ENCODE measurements around the gene U2AF1.
"Not testable (repeated sequence)": the region's sequence is repeated elsewhere in the genome, so short reads cannot be mapped to it uniquely, and the experiment has no call there.

The U2AF1 gene

GRCh38 chr21:43106965-43107793 is at the start of gene U2AF1:
Gene U2AF1, minus strand, starts transcription at chr21:43107570. Its CDS starts 76 bp downstream, at chr21:43107494.
- H3K9me3 ChIP-seq (ENCODE audit: control insufficient read depth, low read length); H3K9ac ChIP-seq (ENCODE audit: low read length); H3K4me3 ChIP-seq (ENCODE audit: low read length); H3K4me1 ChIP-seq (ENCODE audit: control insufficient read depth, insufficient read depth, low read length); H3K27me3 ChIP-seq (ENCODE audit: control insufficient read depth, insufficient read depth, low read length); H3K36me3 ChIP-seq (ENCODE audit: control insufficient read depth, insufficient read depth, low read length): not testable (repeated sequence)

DNA sequence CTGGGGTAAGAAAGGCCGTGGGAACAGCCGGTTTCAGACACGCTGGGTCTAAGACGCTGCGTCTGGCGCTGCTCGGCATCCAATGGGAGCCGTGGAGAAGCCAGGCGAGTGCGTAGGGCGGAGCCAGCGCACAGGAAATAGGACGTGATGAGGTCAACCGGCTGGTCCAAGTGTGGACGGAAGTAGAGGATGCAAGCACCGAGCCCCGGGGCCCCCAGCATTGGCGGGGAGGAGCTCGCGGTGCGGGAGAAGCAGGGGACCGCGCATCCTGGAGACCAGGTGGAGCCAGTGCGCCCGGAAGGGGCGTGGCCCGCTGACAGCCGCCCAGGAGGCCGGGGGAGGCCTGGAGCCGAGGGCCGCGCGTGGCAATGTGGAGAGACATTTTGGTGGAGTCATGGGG is 46.2 kb upstream of the U2AF1 start:
- not testable (repeated sequence) for H3K36me3 ChIP-seq (ENCODE audit: control insufficient read depth, insufficient read depth, low read length); H3K4me3 ChIP-seq (ENCODE audit: low read length); H3K9me3 ChIP-seq (ENCODE audit: control insufficient read depth, low read length); H3K27me3 ChIP-seq (ENCODE audit: control insufficient read depth, insufficient read depth, low read length); H3K4me1 ChIP-seq (ENCODE audit: control insufficient read depth, insufficient read depth, low read length); H3K9ac ChIP-seq (ENCODE audit: low read length)

GRCh38 chr21:43149344-43149743 is 42.0 kb upstream of the U2AF1 start:
- not testable (repeated sequence) for H3K27me3 ChIP-seq (ENCODE audit: control insufficient read depth, insufficient read depth, low read length); H3K9ac ChIP-seq (ENCODE audit: low read length); H3K36me3 ChIP-seq (ENCODE audit: control insufficient read depth, insufficient read depth, low read length); H3K4me1 ChIP-seq (ENCODE audit: control insufficient read depth, insufficient read depth, low read length); H3K4me3 ChIP-seq (ENCODE audit: low read length); H3K9me3 ChIP-seq (ENCODE audit: control insufficient read depth, low read length)

- not testable (repeated sequence) for H3K4me3 ChIP-seq (ENCODE audit: low read length); H3K9me3 ChIP-seq (ENCODE audit: control insufficient read depth, low read length); H3K27me3 ChIP-seq (ENCODE audit: control insufficient read depth, insufficient read depth, low read length); H3K36me3 ChIP-seq (ENCODE audit: control insufficient read depth, insufficient read depth, low read length); H3K4me1 ChIP-seq (ENCODE audit: control insufficient read depth, insufficient read depth, low read length); H3K9ac ChIP-seq (ENCODE audit: low read length)
Measured at GRCh38 chr21:43147999-43148398, 40.6 kb upstream of the U2AF1 start.

GRCh38 chr21:43146637-43147036 is 39.3 kb upstream of the U2AF1 start:
- not testable (repeated sequence) for H3K9ac ChIP-seq (ENCODE audit: low read length); H3K4me3 ChIP-seq (ENCODE audit: low read length); H3K27me3 ChIP-seq (ENCODE audit: control insufficient read depth, insufficient read depth, low read length); H3K36me3 ChIP-seq (ENCODE audit: control insufficient read depth, insufficient read depth, low read length); H3K9me3 ChIP-seq (ENCODE audit: control insufficient read depth, low read length); H3K4me1 ChIP-seq (ENCODE audit: control insufficient read depth, insufficient read depth, low read length)

DNA sequence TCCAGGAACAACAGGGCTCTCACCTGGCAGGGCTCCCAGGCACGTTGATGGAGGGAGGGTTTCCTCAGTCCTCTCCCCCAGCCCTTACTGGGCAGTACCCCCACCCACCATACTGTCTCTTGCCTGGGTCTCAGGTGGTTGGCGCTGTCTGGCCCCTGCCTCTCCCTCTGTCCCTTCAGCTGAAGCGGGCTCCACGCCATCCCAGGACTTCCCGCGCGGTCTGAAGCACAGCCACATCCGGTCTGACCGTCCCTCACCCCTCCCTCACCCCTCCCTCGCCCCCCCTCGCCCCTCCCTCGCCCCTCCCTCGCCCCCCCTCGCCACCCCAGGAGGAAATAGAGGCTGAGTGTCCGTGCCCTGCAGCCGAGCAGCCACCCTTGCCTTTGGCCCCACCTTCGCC is 34.0 kb upstream of the U2AF1 start:
- not testable (repeated sequence) for H3K27me3 ChIP-seq (ENCODE audit: control insufficient read depth, insufficient read depth, low read length); H3K9ac ChIP-seq (ENCODE audit: low read length); H3K36me3 ChIP-seq (ENCODE audit: control insufficient read depth, insufficient read depth, low read length); H3K9me3 ChIP-seq (ENCODE audit: control insufficient read depth, low read length); H3K4me3 ChIP-seq (ENCODE audit: low read length); H3K4me1 ChIP-seq (ENCODE audit: control insufficient read depth, insufficient read depth, low read length)

- not testable (repeated sequence) for H3K4me1 ChIP-seq (ENCODE audit: control insufficient read depth, insufficient read depth, low read length); H3K36me3 ChIP-seq (ENCODE audit: control insufficient read depth, insufficient read depth, low read length); H3K4me3 ChIP-seq (ENCODE audit: low read length); H3K9me3 ChIP-seq (ENCODE audit: control insufficient read depth, low read length); H3K9ac ChIP-seq (ENCODE audit: low read length); H3K27me3 ChIP-seq (ENCODE audit: control insufficient read depth, insufficient read depth, low read length)
Measured at GRCh38 chr21:43138944-43139343, 31.6 kb upstream of the U2AF1 start.

DNA sequence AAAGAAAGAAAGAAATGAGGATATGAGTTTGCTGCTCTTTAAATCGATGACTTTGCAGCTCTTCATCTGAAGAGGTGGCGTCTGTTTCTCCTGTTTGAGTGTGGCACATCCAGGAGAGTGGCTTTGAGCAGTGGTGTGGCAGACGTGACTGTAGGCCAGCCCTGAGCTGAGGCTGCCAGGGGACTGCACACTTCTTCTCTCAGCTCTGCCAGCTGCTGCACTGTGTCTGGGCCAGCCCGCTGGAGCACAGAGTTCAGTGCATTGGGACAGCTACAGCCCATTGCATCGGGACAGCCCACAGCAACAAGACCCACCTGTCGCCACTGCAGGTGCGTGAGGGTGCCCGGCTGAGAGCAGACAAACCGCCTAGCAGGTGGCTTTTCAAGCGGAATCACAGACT is 27.1 kb upstream of the U2AF1 start:
- not testable (repeated sequence) for H3K27me3 ChIP-seq (ENCODE audit: control insufficient read depth, insufficient read depth, low read length); H3K9ac ChIP-seq (ENCODE audit: low read length); H3K4me3 ChIP-seq (ENCODE audit: low read length); H3K36me3 ChIP-seq (ENCODE audit: control insufficient read depth, insufficient read depth, low read length); H3K4me1 ChIP-seq (ENCODE audit: control insufficient read depth, insufficient read depth, low read length); H3K9me3 ChIP-seq (ENCODE audit: control insufficient read depth, low read length)

GRCh38 chr21:43130094-43130493 is 22.7 kb upstream of the U2AF1 start:
- not testable (repeated sequence) for H3K9ac ChIP-seq (ENCODE audit: low read length); H3K9me3 ChIP-seq (ENCODE audit: control insufficient read depth, low read length); H3K27me3 ChIP-seq (ENCODE audit: control insufficient read depth, insufficient read depth, low read length); H3K4me3 ChIP-seq (ENCODE audit: low read length); H3K36me3 ChIP-seq (ENCODE audit: control insufficient read depth, insufficient read depth, low read length); H3K4me1 ChIP-seq (ENCODE audit: control insufficient read depth, insufficient read depth, low read length)

GRCh38 chr21:43115956-43116355 is 8.6 kb upstream of the U2AF1 start:
- H3K4me1 ChIP-seq (ENCODE audit: control insufficient read depth, insufficient read depth, low read length); H3K4me3 ChIP-seq (ENCODE audit: low read length); H3K9ac ChIP-seq (ENCODE audit: low read length); H3K27me3 ChIP-seq (ENCODE audit: control insufficient read depth, insufficient read depth, low read length); H3K9me3 ChIP-seq (ENCODE audit: control insufficient read depth, low read length); H3K36me3 ChIP-seq (ENCODE audit: control insufficient read depth, insufficient read depth, low read length): not testable (repeated sequence)

DNA sequence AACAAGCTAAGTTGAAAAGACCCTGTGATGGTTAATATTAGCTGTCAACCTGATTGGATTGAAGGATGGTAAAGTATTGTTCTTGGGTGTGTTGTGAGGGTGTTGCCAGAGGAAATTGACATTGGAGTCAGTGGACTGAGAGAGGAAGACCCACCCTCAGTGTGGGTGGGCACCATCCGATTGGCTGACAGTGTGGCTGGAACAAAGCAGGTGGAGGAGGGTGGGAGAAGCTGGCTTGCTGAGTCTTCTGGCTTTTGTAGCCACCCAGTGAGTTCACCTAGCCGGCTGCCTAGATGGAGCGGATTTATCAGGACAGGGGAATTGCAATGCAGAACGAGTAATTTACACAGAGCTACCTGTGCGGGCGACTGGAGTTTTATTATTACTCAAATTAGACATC is 7.1 kb upstream of the U2AF1 start:
- not testable (repeated sequence) for H3K9me3 ChIP-seq (ENCODE audit: control insufficient read depth, low read length); H3K27me3 ChIP-seq (ENCODE audit: control insufficient read depth, insufficient read depth, low read length); H3K4me1 ChIP-seq (ENCODE audit: control insufficient read depth, insufficient read depth, low read length); H3K36me3 ChIP-seq (ENCODE audit: control insufficient read depth, insufficient read depth, low read length); H3K4me3 ChIP-seq (ENCODE audit: low read length); H3K9ac ChIP-seq (ENCODE audit: low read length)

GRCh38 chr21:43109006-43109405 is 1.6 kb upstream of the U2AF1 start:
- H3K9me3 ChIP-seq (ENCODE audit: control insufficient read depth, low read length); H3K4me1 ChIP-seq (ENCODE audit: control insufficient read depth, insufficient read depth, low read length); H3K4me3 ChIP-seq (ENCODE audit: low read length); H3K36me3 ChIP-seq (ENCODE audit: control insufficient read depth, insufficient read depth, low read length); H3K27me3 ChIP-seq (ENCODE audit: control insufficient read depth, insufficient read depth, low read length); H3K9ac ChIP-seq (ENCODE audit: low read length): not testable (repeated sequence)

DNA sequence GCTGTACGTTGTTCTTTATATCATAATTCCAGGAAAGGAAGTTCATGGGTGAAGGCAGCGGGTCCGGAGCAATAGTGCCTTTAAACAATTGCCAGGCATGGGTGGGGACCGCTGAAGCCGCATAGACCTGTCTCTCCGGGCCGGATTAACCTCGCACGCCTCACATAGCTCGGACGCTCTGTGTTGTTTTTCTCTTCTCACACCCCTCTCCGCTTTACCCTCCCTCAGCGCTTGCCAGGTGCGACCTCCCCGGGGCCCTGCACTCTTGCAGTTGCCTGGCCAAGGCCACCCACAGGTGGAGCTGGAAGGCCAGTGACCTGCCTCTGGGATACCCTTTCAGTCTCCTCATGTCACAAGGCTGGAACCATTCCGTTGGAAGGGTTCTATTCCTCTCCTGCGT is 807 bp upstream of the U2AF1 start:
- not testable (repeated sequence) for H3K9ac ChIP-seq (ENCODE audit: low read length); H3K4me1 ChIP-seq (ENCODE audit: control insufficient read depth, insufficient read depth, low read length); H3K36me3 ChIP-seq (ENCODE audit: control insufficient read depth, insufficient read depth, low read length); H3K9me3 ChIP-seq (ENCODE audit: control insufficient read depth, low read length); H3K27me3 ChIP-seq (ENCODE audit: control insufficient read depth, insufficient read depth, low read length); H3K4me3 ChIP-seq (ENCODE audit: low read length)

All from mucosa of stomach (tissue), 1 donor.